SJSA1 (cell line): ENCODE measurements around the gene TMEM86A. TPM values are rescaled to one million over a fixed set of nuclear protein-coding genes. Genes with fewer than 3 reads are reported as not detected.

ENCODE experiments used
- DNase-seq, 2 experiments: peaks; one replicate each; pipeline ENCODE4 v3.0.0-alpha.2; 2015 to 2020; ENCODE audit warnings: low spot score in 2 of 2, low read depth in 1 of 2
- H3K27ac ChIP-seq: fragments of 250-450 bp; sonication (Bioruptor Pico); 2 replicates; pipeline ENCODE4 v1.5.1; 2020; ENCODE audit warnings: mild to moderate bottlenecking, moderate library complexity
- H3K27me3 ChIP-seq: fragments of 250-450 bp; sonication (Bioruptor Pico); replicated peaks from 2 replicates; pipeline ENCODE4 v1.5.1; 2020; ENCODE audit warnings: mild to moderate bottlenecking, moderate library complexity
- H3K36me3 ChIP-seq: fragments of 250-450 bp; sonication (Bioruptor Pico); 2 replicates; pipeline ENCODE4 v1.5.1; 2020; ENCODE audit warnings: mild to moderate bottlenecking
- H3K4me1 ChIP-seq: fragments of 250-450 bp; sonication (Bioruptor Pico); replicated peaks from 2 replicates; pipeline ENCODE4 v1.6.1; 2021; ENCODE audit warnings: mild to moderate bottlenecking
- H3K4me3 ChIP-seq: fragments of 250-450 bp; sonication (Bioruptor Pico); 2 replicates; pipeline ENCODE4 v1.5.1; 2020; ENCODE audit warnings: mild to moderate bottlenecking
- H3K9me3 ChIP-seq: fragments of 250-450 bp; sonication (Bioruptor Pico); replicated peaks from 2 replicates; pipeline ENCODE4 v1.5.1; 2020; ENCODE audit warnings: mild to moderate bottlenecking
- total RNA-seq: library from RNA; depleted of rRNA; stranded (reverse); fragments of >200 nt; shearing (Covaris generic); gene quantifications from 2 replicates; pipeline ENCODE4 v1.2.3, GENCODE V29; 2014

Gene TMEM86A
- total RNA-seq, 1 experiment from 2014 or later = 0.32 TPM

DNA sequence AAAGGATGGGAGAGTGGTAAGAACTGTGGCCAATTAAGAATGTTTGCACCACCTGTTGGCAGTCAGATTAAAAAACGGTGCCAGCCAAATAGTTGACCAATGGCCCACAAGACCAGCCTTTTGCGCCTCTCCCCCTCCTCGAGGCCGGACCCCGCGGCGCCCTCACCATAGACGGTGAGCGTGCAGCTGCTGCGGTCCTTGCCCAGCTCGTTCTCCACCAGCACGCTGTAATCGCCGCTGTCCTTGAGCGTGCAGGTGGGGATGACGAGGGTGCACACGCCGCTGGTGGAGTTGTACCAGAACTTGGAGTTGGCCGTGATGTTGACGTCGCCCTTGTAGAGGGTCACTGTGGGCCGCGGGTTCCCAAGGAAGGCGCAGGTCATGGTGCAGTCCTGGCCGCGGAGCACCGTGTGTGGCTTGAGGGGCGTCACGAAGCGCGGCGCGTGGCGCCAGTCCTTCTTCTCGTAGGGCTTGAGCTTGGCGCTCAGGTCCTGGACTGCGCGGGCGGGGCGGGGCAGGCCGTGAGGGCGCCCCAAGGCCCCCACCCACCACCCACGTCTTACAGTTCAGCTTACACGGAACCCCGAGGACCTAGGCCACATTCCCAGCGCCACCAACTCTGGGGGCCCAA lies 7.2 kb downstream of the TMEM86A start:
- Histone ChIP-seq H3K27ac (no peak overlapping the region), H3K4me3 (peak overlapping the region; percentile 21; the same call in 1 of the 2 replicates), H3K27me3 (no peaks in the 10 kb centered on the region), H3K9me3 (no peaks in the 10 kb centered on the region), H3K4me1 (peaks cover 4% of the 10 kb centered on the region; the same call in 1 of the 2 replicates), H3K36me3 (no peaks in the 10 kb centered on the region)
- no peak for DNase-seq

DNA sequence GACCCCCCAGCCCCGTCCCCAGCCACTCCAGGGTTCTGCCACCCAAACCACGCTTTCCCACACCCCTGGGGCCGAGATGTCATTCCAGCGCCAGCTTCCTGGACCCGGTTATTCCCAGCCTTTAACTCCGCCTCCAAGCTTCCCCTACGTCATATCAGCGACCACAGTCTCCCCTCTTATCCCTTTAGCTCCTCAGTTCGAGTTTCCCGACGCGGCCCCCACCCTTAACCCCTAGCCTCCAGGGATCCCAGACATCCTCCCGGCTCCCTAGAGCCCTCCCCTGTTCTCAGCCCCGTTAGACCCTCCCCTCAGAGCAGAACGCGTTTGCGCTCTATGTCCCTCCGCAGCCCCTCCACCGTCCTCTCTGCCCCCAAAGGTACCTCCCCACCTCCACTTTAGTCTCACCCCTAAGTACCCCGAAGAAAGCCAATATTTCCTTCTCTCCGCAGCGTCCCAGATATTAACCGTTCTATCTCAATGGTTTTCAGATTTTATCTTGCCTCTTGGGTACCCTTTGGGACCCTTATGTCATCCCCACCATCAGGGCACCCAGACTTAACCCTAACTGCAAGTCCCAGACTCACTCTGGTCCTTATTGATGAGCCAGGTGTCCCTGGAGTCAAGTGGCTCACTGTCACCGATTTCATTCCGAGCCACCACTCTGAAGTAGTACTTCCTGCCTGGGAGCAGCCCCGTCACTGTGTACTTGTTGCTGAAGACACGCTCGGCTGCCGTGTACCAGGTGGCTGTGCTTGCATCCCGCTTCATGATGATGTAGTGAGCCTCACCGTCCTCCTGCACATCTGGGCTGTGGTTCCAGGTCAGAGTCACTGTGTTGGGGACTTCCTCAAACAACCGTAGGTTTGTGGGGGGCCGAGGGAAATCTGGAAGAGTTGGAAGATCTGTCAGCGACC lies 8.0 kb downstream of the TMEM86A start:
- Histone ChIP-seq H3K4me1 (peaks cover 4% of the 10 kb centered on the region; the same call in 1 of the 2 replicates), H3K4me3 (peak overlapping the region; percentile 15; the same call in 1 of the 2 replicates), H3K9me3 (no peaks in the 10 kb centered on the region), H3K27me3 (no peaks in the 10 kb centered on the region), H3K27ac (no peak overlapping the region), H3K36me3 (no peaks in the 10 kb centered on the region)
- DNase-seq = no peak

DNA sequence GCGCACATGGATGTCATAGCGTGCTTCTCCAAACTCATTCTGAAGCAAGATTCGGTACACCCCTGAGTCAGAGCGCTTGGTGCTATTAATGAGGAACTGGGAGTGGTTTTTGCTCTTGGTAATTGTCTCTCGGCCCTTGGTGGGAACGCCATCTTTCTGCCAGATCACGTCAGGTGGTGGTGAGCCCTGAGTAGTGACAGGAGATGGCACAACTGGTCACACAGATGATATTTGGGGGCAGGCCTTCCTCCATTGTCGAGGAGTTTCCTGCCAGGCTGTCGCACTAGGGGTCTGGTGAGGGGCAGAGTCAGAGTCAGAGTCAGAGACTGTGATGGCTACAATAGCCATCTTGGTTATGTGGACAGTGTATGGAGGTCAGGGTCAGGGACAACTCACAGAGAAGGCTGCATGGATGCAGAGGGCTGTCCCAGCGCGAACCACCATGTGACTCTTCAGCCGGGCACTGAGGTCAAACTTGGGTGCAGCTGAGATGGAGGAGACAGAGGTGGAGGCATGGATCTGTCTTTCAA lies 9.3 kb downstream of the TMEM86A start:
- Histone ChIP-seq H3K27ac (no peak overlapping the region), H3K4me1 (peaks cover 4% of the 10 kb centered on the region; the same call in 1 of the 2 replicates), H3K27me3 (no peaks in the 10 kb centered on the region), H3K36me3 (no peaks in the 10 kb centered on the region), H3K9me3 (no peaks in the 10 kb centered on the region), H3K4me3 (no peak overlapping the region)
- DNase-seq = no peak

DNA sequence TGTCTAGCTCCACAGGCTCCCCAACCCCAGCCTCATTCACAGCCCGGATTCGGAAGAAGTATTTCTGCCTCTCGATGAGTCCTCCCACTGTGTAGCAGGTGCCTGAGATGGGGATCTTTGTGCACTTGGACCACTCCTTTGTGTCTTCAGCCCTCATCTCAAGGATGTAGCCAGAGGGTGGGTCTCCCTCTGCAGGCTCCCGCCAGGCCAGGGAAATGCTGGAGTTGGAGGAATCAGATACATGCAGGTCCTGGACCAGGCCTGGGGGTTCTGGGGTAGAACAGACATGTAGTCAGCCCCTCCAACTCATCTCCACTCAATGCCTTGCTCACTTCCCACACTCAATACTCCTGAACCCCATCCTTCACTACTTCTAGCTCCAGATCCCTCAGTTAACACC lies 10.8 kb downstream of the TMEM86A start:
- no peak for DNase-seq
- H3K4me1 ChIP-seq = peaks cover 4% of the 10 kb centered on the region; the same call in 1 of the 2 replicates
- no peak overlapping the region for H3K27ac ChIP-seq
- H3K36me3 ChIP-seq = no peaks in the 10 kb centered on the region
- no peaks in the 10 kb centered on the region for H3K27me3 ChIP-seq
- no peak overlapping the region for H3K4me3 ChIP-seq
- H3K9me3 ChIP-seq = no peaks in the 10 kb centered on the region

DNA sequence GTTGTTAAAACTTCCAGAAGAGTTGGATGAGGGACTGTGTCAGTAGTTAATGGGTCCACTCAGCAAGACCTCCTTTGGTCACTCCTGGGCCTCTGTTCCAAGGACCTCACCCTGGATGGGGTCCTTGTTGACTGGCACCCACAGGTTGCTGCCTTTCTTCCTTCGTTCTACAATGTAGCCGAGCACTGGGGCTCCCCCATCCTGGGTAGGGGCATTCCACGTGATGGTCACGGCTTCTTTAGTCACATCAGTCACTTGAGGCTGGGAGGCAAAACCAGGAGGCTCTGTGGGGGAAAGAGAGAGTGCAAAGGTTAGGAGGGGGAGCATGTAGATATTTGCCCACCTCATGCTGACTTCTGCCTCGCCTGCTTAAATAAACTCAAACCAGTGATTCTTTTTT lies 12.0 kb downstream of the TMEM86A start:
- Histone ChIP-seq H3K4me1 (peaks cover 4% of the 10 kb centered on the region; the same call in 1 of the 2 replicates), H3K4me3 (no peak overlapping the region), H3K36me3 (no peaks in the 10 kb centered on the region), H3K9me3 (no peaks in the 10 kb centered on the region), H3K27ac (no peak overlapping the region), H3K27me3 (no peaks in the 10 kb centered on the region)
- no peak for DNase-seq

DNA sequence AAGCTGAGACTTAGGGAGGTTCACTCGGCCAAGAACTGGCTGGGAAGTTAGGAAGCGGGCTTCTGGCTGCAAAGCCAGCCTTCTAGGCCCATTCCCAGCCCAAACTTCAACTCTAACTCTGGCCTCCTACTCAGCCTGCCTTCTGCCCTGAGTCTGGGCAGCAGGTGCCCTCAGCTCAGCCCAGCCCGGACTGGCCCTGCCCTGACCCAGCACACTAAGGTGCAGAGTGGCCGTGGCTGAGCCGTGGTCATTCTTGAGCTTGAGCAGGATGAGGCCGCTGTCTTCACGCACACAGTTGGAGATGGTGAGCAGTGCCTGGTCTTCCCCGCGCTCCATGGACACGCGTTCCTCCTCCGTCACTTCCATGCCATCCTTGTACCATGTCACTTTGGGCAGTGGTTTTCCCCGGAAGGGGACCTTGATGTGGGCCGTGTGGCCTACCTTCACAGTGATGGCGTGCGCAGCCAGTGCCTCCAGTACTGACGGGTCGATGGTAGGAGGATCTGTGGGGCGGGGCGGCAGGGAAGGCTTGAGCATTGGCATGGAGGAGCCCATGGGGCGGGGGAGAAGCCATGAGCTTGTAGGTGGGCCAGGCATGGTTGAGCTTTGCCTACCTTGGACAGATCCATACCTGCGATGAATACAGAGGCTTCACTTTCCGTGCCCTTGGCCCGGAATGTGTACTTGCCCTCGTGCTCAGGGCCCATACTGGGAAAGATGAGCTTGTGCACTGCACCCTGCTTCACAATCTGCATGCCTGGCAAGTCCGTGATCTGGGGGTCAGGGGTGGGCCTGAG lies 15.3 kb downstream of the TMEM86A start:
- H3K9me3 ChIP-seq = no peaks in the 10 kb centered on the region
- H3K27me3 ChIP-seq = no peaks in the 10 kb centered on the region
- no peaks in the 10 kb centered on the region for H3K4me1 ChIP-seq
- no peak overlapping the region for H3K27ac ChIP-seq
- no peak for DNase-seq
- H3K36me3 ChIP-seq = no peaks in the 10 kb centered on the region
- H3K4me3 ChIP-seq = no peak overlapping the region

DNA sequence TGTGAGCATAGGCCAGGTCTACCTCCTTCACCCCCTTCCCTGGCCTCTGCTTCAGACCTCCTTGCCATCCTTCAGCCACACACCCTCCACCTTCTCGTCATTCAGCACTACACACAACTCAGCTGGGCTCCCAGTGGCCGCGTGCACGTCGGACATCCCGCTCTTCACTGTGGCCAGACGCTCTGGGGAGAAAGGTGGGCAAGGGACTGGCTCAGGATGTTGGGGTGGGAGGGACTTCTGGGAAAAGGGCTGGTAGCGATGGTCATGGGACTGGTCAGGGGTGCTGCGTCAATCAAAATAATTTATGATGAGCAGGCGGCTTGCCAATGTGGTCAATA lies 15.8 kb downstream of the TMEM86A start:
- no peaks in the 10 kb centered on the region for H3K36me3 ChIP-seq
- no peak overlapping the region for H3K4me3 ChIP-seq
- H3K9me3 ChIP-seq = no peaks in the 10 kb centered on the region

DNA sequence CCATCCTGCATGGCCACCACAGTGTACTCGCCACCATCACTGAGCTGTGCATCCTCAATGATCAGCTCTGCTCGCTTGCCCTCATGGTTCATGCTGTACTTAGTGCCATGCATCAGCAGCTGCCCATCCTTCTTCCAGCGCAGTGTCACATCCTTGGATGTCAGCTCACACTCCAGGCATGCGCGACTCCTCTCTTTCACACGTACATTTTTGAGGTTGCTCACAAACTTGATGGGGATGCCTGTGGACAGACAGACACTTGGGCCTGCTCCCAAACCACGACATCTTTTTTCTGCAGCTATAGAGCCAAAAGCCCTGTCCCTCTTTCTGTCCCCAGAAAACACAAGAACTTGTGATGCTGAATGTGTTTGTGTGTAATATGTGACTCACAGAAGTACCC lies 16.9 kb downstream of the TMEM86A start:
- Histone ChIP-seq H3K4me3 (no peak overlapping the region), H3K9me3 (no peaks in the 10 kb centered on the region), H3K27ac (no peak overlapping the region), H3K36me3 (no peaks in the 10 kb centered on the region), H3K27me3 (no peaks in the 10 kb centered on the region), H3K4me1 (no peaks in the 10 kb centered on the region)
- no peak for DNase-seq

More for the DNA sequence above, 15.8 kb downstream of the TMEM86A start:
- DNase-seq = no peak
- no peak overlapping the region for H3K27ac ChIP-seq
- no peaks in the 10 kb centered on the region for H3K27me3 ChIP-seq
- no peaks in the 10 kb centered on the region for H3K4me1 ChIP-seq

DNA sequence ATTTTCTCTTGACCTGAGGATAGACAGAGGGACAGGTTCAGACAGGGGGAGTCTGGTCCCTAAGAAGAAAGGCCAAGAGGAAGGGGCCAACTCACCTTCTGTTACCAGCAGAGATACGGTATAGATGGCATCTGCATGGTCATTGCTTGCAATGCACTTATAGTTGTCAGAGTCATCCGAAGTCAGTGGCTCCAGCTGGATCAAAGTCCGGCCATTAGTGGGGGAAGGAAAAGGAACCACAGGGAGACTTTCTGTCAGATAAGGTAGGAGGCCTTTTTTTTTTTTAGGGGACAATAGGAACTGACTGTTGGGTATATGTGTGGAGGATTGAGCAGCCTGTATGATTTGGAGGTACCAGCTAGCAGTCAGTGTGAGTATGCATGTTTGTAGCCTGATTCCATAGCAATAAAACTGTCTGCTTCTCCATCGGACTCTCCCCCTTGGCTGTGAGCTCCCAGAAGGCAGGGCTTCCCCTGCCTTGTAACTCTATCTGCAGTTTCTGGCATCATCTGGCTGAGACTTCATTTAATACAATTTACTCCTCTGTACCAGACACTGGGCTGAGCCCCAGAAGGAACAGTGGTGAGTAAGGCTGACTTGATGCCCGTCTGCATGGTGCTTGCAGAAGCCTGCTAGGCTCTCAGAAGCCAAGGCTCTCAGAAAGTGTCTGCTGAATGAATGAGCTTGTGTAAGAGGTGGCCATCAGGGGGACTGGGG lies 21.7 kb downstream of the TMEM86A start:
- Histone ChIP-seq H3K27ac (no peak overlapping the region), H3K27me3 (no peaks in the 10 kb centered on the region), H3K36me3 (no peaks in the 10 kb centered on the region), H3K9me3 (no peaks in the 10 kb centered on the region), H3K4me1 (0 out of 2 replicates have a peak, but pooled peaks cover 6% of the 10 kb centered on the region), H3K4me3 (no peak overlapping the region)
- DNase-seq = no peak

DNA sequence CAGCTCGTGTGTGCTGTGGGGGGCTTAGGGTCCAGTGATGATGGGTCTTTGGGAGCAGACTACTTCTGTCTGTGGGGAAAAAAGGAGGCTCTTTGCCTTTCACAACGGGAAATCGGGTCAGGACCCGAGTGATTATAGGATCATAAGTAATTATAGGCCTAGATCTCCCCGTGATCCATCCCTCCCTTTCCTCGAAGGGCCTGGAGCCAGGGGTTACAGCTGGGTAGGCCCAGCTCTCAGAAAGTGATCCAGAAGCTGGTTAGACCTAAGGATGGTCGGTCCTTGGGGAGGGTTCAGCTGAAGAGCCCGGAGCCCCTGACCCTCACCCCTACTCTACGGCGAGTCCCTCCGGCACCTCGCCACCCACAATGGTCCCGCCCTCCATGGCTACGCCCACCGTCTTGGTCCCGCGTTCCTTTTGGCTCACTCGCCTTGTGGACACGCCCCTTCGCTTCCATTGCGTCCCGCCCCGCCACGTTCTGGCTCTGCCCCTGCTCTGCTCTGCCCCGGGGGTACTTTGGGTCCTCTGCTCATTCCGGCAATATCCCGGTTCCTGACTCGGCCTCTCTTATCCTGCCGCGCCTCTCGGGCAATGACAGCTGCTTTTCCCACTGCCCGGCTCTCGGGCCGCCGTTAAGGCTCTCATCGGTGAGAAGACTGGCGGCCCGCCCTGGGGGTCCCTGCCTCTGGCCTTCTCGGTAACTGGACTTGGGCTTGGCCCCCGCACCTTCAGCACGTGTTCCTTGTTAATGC lies 22.4 kb downstream of the TMEM86A start:
- DNase-seq = peak in 1 of 2 experiments; percentile 49
- Histone ChIP-seq H3K27me3 (no peaks in the 10 kb centered on the region), H3K9me3 (no peaks in the 10 kb centered on the region), H3K27ac (no peak overlapping the region), H3K4me1 (0 out of 2 replicates have a peak, but pooled peaks cover 6% of the 10 kb centered on the region), H3K4me3 (peak overlapping the region; percentile 18), H3K36me3 (no peaks in the 10 kb centered on the region)

DNA sequence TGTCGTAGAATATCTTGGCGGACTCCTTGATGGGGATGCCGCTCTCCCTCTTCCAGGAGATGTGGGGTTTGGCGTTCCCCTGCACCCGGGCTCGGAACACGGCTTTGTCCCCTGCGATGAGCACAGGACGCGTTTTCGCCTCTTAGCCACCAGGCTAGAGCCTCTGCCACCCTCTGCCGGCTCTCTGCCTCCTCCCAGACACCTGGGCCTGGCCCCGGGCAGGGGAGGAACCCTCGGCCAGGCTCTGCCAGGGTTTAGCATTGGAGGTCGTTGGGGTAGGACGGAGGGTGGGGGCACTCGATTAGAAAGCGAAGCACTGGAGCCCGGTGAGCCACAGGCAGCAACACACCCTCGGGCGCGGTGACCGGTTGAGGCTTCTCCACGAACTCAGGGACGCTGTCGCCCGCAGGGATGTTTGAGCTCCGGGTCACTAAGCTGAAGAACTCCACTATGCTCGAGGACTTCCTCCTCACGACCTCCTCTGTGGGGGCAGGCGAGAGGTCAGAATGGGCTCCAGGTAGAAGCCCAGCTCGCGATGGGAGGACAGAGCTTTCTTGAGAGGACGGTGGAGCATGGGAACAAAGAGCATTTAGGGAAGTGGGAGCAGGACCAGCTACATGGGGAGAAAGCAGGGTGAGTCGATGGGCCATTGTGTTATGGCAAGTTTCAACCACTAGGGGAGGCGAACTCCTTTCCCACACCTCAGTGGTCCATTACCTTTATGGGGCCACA lies 23.1 kb downstream of the TMEM86A start:
- no peaks in the 10 kb centered on the region for H3K9me3 ChIP-seq
- 0 out of 2 replicates have a peak, but pooled peaks cover 6% of the 10 kb centered on the region for H3K4me1 ChIP-seq
- DNase-seq = peak in 1 of 2 experiments; percentile 6
- H3K27ac ChIP-seq = no peak overlapping the region
- H3K4me3 ChIP-seq = no peak overlapping the region; the same call in 1 of the 2 replicates
- H3K36me3 ChIP-seq = no peaks in the 10 kb centered on the region
- H3K27me3 ChIP-seq = no peaks in the 10 kb centered on the region

DNA sequence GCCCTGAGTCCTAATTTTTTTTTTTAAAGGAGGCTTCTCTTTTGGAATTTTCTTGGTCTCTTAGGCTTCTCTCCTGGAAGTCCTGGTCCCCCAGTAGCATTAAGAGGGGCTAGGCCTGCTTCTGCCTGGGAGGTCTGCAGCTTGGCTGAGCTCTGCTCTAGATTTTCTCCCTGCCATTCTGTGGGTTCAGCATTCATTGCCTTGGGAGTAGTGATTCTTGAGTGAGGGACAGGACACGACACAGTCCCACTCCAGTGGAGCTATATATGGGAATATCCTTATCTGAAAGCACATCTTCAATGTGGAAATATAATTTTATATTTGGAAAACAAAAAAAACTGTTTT lies 23.7 kb downstream of the TMEM86A start:
- no peaks in the 10 kb centered on the region for H3K9me3 ChIP-seq
- H3K4me1 ChIP-seq = 0 out of 2 replicates have a peak, but pooled peaks cover 6% of the 10 kb centered on the region
- DNase-seq = no peak
- H3K27me3 ChIP-seq = no peaks in the 10 kb centered on the region
- no peak overlapping the region for H3K4me3 ChIP-seq
- H3K27ac ChIP-seq = no peak overlapping the region
- H3K36me3 ChIP-seq = no peaks in the 10 kb centered on the region
